ENCODE results near the gene ROBO3. TPM values are rescaled to one million over a fixed set of nuclear protein-coding genes. Genes with fewer than 3 reads are reported as not detected.

ROBO3 gene
- total and polyA plus RNA-seq, 2 donors (not counting 1 experiment from before 2014, with no cell fraction given): 1.0 to 7.4 TPM

DNA sequence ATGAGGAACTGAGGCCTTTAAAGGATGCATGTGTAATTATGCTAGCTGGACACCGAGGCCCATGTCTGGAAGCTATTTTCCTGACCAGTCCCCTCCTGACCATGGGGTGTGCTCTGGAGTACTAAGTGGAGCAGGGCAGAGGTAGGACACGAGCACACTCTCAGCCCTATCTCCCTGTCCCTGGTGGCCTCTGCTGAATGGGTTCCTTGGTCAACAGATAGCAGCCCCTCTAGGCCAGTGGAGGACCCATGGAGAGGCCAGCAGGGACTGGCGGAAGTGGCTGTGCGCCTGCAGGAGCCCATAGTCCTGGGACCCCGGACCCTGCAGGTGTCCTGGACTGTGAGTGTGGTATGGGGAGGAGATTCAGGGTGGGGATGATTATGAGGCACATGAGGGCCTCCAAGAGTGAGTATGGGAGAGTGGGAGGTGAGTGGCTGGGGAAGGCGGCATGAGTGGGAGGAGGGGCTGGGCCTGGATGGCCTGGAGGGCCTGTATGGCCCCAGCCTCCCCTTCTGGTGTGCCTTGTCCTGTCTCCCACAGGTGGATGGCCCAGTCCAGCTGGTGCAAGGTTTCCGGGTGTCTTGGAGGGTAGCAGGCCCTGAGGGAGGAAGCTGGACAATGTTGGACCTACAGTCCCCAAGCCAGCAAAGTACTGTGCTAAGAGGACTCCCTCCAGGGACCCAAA, 9.5 kb downstream of the ROBO3 start:
- H3K27ac ChIP-seq (ENCODE audit: low read length in 2 of 2): no peak overlapping the region
- no peak overlapping the region for H3K4me3 ChIP-seq (ENCODE audit: control extremely low read depth in 1 of 5, extremely low read depth in 1 of 5, insufficient read depth in 1 of 5, low read depth in 2 of 5, low read length in 4 of 5)
- 84% methylated on average over 6 of the region's 7 CpGs for WGBS (ENCODE audit: insufficient coverage)
- H3K9me3 ChIP-seq (ENCODE audit: control extremely low read depth in 1 of 3, control insufficient read depth in 2 of 3, insufficient read depth in 1 of 3, low read length in 2 of 3): peaks cover 0 to 30% (median 0%) of the 10 kb centered on the region in 3 donors
- peaks cover 0 to 76% (median 23%) of the 10 kb centered on the region in 4 experiments for H3K27me3 ChIP-seq (replicated peaks in 1 of 4; ENCODE audit: control extremely low read depth in 1 of 4, control insufficient read depth in 3 of 4, insufficient read depth in 4 of 4, low read length in 3 of 4)
- DNase-seq (no peak), ATAC-seq (ENCODE audit: low read depth) (no peak)
- TF ChIP-seq CTCF (IDR thresholded peaks at IDR 0.05) (no peak), EZH2 (IDR thresholded peaks at IDR 0.05; ENCODE audit: borderline replicate concordance, insufficient read depth, low read depth, low read length, poor library complexity, severe bottlenecking) (no peak)
- H3K4me3 Mint-ChIP-seq: no peak overlapping the region
- H3K36me3 ChIP-seq (replicated peaks in 1 of 2; ENCODE audit: control extremely low read depth in 1 of 2, control insufficient read depth in 1 of 2, extremely low read depth in 1 of 2, insufficient read depth in 2 of 2, low read length in 1 of 2): no peaks in the 10 kb centered on the region
- H3K4me1 ChIP-seq (ENCODE audit: control insufficient read depth in 2 of 2, insufficient read depth in 2 of 2, low read length in 2 of 2): peaks cover 19 to 22% of the 10 kb centered on the region in 2 donors
- CTCF ChIA-PET: no interaction called here
- no peak overlapping the region for H3K27ac Mint-ChIP-seq
- H3K4me1 Mint-ChIP-seq: peaks cover 25% of the 10 kb centered on the region
- POLR2A ChIA-PET: no interaction called here
- peaks cover 93% of the 10 kb centered on the region for H3K27me3 Mint-ChIP-seq
- H4K20me1 ChIP-seq (ENCODE audit: control insufficient read depth, insufficient read depth, low read length, poor library complexity, severe bottlenecking): no peaks in the 10 kb centered on the region
- no peak overlapping the region for H3K9ac ChIP-seq (ENCODE audit: low read length)
- intact Hi-C loops (cut with micrococcal nuclease): loop anchor here (5.0 kb wide), 2 partner anchors 37 to 78 kb away; partner anchors contain the start of gene CCDC15
- H3K9me3 Mint-ChIP-seq (ENCODE audit: insufficient read depth): no peaks in the 10 kb centered on the region
- H3K4me2 ChIP-seq (replicated peaks; ENCODE audit: low read depth, low read length, poor library complexity, severe bottlenecking): no peak overlapping the region
- no peaks in the 10 kb centered on the region for H3K79me2 ChIP-seq (ENCODE audit: control insufficient read depth, insufficient read depth, low read length)
- no peak overlapping the region for H2AFZ ChIP-seq (ENCODE audit: insufficient read depth, low read depth, low read length, poor library complexity, severe bottlenecking)

GRCh38 chr11:124875401-124875800, 10.2 kb downstream of the ROBO3 start:
- Histone ChIP-seq H3K4me1 (ENCODE audit: control insufficient read depth in 2 of 2, insufficient read depth in 2 of 2, low read length in 2 of 2) (peaks cover 19 to 22% of the 10 kb centered on the region in 2 donors), H3K27ac (ENCODE audit: low read length in 2 of 2) (no peak overlapping the region), H3K79me2 (ENCODE audit: control insufficient read depth, insufficient read depth, low read length) (no peaks in the 10 kb centered on the region), H3K9me3 (ENCODE audit: control extremely low read depth in 1 of 3, control insufficient read depth in 2 of 3, insufficient read depth in 1 of 3, low read length in 2 of 3) (peaks cover 0 to 30% (median 0%) of the 10 kb centered on the region in 3 donors), H3K4me3 (ENCODE audit: control extremely low read depth in 1 of 5, extremely low read depth in 1 of 5, insufficient read depth in 1 of 5, low read depth in 2 of 5, low read length in 4 of 5) (peak overlapping the region in 1 of 5 experiments; percentile 77), H3K36me3 (replicated peaks in 1 of 2; ENCODE audit: control extremely low read depth in 1 of 2, control insufficient read depth in 1 of 2, extremely low read depth in 1 of 2, insufficient read depth in 2 of 2, low read length in 1 of 2) (no peaks in the 10 kb centered on the region), H3K4me2 (replicated peaks; ENCODE audit: low read depth, low read length, poor library complexity, severe bottlenecking) (peak overlapping the region; percentile 98), H3K9ac (ENCODE audit: low read length) (peak overlapping the region; percentile 80), H4K20me1 (ENCODE audit: control insufficient read depth, insufficient read depth, low read length, poor library complexity, severe bottlenecking) (no peaks in the 10 kb centered on the region), H3K27me3 (replicated peaks in 1 of 4; ENCODE audit: control extremely low read depth in 1 of 4, control insufficient read depth in 3 of 4, insufficient read depth in 4 of 4, low read length in 3 of 4) (peaks cover 0 to 74% (median 21%) of the 10 kb centered on the region in 4 experiments), H2AFZ (ENCODE audit: insufficient read depth, low read depth, low read length, poor library complexity, severe bottlenecking) (peak overlapping the region; percentile 90)
- Mint-ChIP-seq H3K9me3 (ENCODE audit: insufficient read depth) (no peaks in the 10 kb centered on the region), H3K4me1 (peaks cover 24% of the 10 kb centered on the region), H3K27me3 (peaks cover 86% of the 10 kb centered on the region), H3K4me3 (peak overlapping the region; percentile 90), H3K27ac (no peak overlapping the region)
- ATAC-seq (ENCODE audit: low read depth) (no peak), DNase-seq (no peak)
- ChIA-PET POLR2A (no interaction called here), CTCF (interaction anchor here (0.9 to 1.3 kb wide), 3 partner anchors 9 to 41 kb away, joined by 3 to 15 read pairs (median 6); partner anchors contain the start of gene ROBO3)
- no peak for TF ChIP-seq CTCF (IDR thresholded peaks at IDR 0.05)
- no peak for TF ChIP-seq EZH2 (IDR thresholded peaks at IDR 0.05; ENCODE audit: borderline replicate concordance, insufficient read depth, low read depth, low read length, poor library complexity, severe bottlenecking)
- intact Hi-C loops (cut with micrococcal nuclease): loop anchor here (5.0 kb wide), 2 partner anchors 38 to 77 kb away; partner anchors contain the start of gene CCDC15
- WGBS (ENCODE audit: insufficient coverage): 22% methylated on average over 1 of the region's 3 CpGs
